Endodermal cell (in vitro differentiated cells): ENCODE results near the gene DCP2. TPM values are rescaled to one million over a fixed set of nuclear protein-coding genes. Genes with fewer than 3 reads are reported as not detected.

Experiments used
- DNase-seq: peaks from one replicate; pipeline ENCODE4 v3.0.0-alpha.2; 2017
- H3K27ac ChIP-seq: 2 replicates; pipeline ENCODE4 v1.5.1; 2013; ENCODE audit warnings: mild to moderate bottlenecking, low read depth, low read length, moderate library complexity
- H3K27me3 ChIP-seq: 2 replicates; pipeline ENCODE4 v1.6.1; 2013; ENCODE audit warnings: mild to moderate bottlenecking, low read length, moderate library complexity; ENCODE audit not compliant: insufficient read depth, control insufficient read depth, poor library complexity, severe bottlenecking
- H3K36me3 ChIP-seq: 2 replicates; pipeline ENCODE4 v1.7.0; 2013; ENCODE audit warnings: mild to moderate bottlenecking, low read length, moderate library complexity; ENCODE audit not compliant: control insufficient read depth, insufficient read depth
- H3K4me1 ChIP-seq: one replicate; pipeline ENCODE4 v1.7.0; 2013; ENCODE audit warnings: low read length; ENCODE audit not compliant: control insufficient read depth, insufficient read depth
- H3K4me3 ChIP-seq: 2 replicates; pipeline ENCODE4 v1.5.1; 2013; ENCODE audit warnings: mild to moderate bottlenecking, low read length, moderate library complexity
- H3K9ac ChIP-seq: 2 replicates; pipeline ENCODE4 v1.6.1; 2013; ENCODE audit warnings: mild to moderate bottlenecking, low read length, moderate library complexity; ENCODE audit not compliant: poor library complexity, severe bottlenecking; ENCODE audit errors: extremely low read depth
- H3K9me3 ChIP-seq: 2 replicates; pipeline ENCODE4 v1.6.1; 2013; ENCODE audit warnings: mild to moderate bottlenecking, low read length, moderate library complexity; ENCODE audit not compliant: control insufficient read depth
- H3K27ac Mint-ChIP-seq: 2 replicates; pipeline ENCODE4 v1.8.0; 2020; ENCODE audit warnings: mixed read lengths
- H3K27me3 Mint-ChIP-seq: 2 replicates; pipeline ENCODE4 v1.8.0; 2021; ENCODE audit warnings: mild to moderate bottlenecking, mixed read lengths; ENCODE audit not compliant: insufficient read depth
- H3K36me3 Mint-ChIP-seq: 2 replicates; pipeline ENCODE4 v1.8.0; 2020; ENCODE audit warnings: low read depth, mixed read lengths
- H3K4me1 Mint-ChIP-seq: 2 replicates; pipeline ENCODE4 v1.8.0; 2020; ENCODE audit warnings: mixed read lengths
- H3K4me3 Mint-ChIP-seq: 2 replicates; pipeline ENCODE4 v1.8.0; 2020; ENCODE audit warnings: mild to moderate bottlenecking, moderate library complexity, mixed read lengths
- H3K9me3 Mint-ChIP-seq: 2 replicates; pipeline ENCODE4 v1.8.0; 2020; ENCODE audit warnings: mild to moderate bottlenecking, mixed read lengths
- CTCF ChIP-seq: fragments of 200-600 bp; sonication (generic); conservative IDR thresholded peaks from 2 replicates; pipeline ENCODE4 v1.5.0; 2021; ENCODE audit warnings: antibody characterized with exemption, mild to moderate bottlenecking
- WGBS, 2 experiments: methylation state at CpG; one replicate each; pipeline versions ENCODE4 v1.1.5 to v1.1.7; 2013; ENCODE audit warnings: missing lambda C conversion rate in 2 of 2, mixed read lengths in 1 of 2; ENCODE audit not compliant: insufficient coverage in 1 of 2, insufficient read length in 1 of 2; 5-methylcytosine and 5-hydroxymethylcytosine counted together
- total RNA-seq, 2 donors: library from RNA; stranded (reverse); fragmentation: NEBNext Ultra II Directional in 1 of 2; extraction: Animal tissue kit (Norgen Biotek cat#: 25700) in 1 of 2; gene quantifications; 2 replicates in 1 of 2; 3 replicates in 1 of 2; pipeline ENCODE4 v1.2.1, GENCODE V29; 2021

Gene DCP2
- total RNA-seq, 2 donors from 2014 or later: 152 to 154 TPM

DNA sequence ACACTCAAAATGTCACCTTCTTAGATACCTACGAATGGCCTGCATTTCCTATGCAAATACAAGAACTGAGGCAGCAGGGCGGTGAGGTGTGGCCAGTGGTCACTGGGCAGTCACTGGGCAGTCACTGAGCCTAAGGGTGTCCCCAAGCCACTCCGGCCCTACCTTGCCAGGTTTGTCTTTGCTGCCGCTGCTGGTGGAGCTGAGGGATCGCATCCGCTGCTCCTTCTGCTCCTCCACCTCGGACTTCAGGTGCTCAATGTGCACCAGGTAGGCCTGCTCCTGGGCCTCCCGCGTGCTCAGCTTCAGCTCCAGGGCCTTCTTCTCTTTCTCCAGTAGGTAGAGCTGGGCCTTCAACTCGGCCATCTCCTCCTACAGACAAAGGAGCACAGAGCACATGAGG is 72.3 kb downstream of the DCP2 start:
- peaks cover 96% of the 10 kb centered on the region for H3K36me3 ChIP-seq
- no peaks in the 10 kb centered on the region for H3K9me3 ChIP-seq
- Mint-ChIP-seq H3K36me3 (peaks cover 87% of the 10 kb centered on the region), H3K9me3 (no peaks in the 10 kb centered on the region), H3K4me3 (no peak overlapping the region), H3K27me3 (no peaks in the 10 kb centered on the region), H3K4me1 (no peaks in the 10 kb centered on the region), H3K27ac (peak overlapping the region; percentile 39)
- peak; percentile 70 for DNase-seq
- TF ChIP-seq CTCF: peak; percentile 36
- H3K4me3 ChIP-seq: no peak overlapping the region
- no peak overlapping the region for H3K9ac ChIP-seq
- no peaks in the 10 kb centered on the region for H3K4me1 ChIP-seq
- H3K27ac ChIP-seq: no peak overlapping the region
- WGBS, 2 experiments: 93 to 97% methylated on average over 6 to 10 of the region's 10 CpGs
- no peaks in the 10 kb centered on the region for H3K27me3 ChIP-seq

- no peaks in the 10 kb centered on the region for H3K4me1 Mint-ChIP-seq
- TF ChIP-seq CTCF: no peak
- Histone ChIP-seq H3K9ac (no peak overlapping the region), H3K4me3 (no peak overlapping the region), H3K36me3 (peaks cover 100% of the 10 kb centered on the region), H3K27me3 (no peaks in the 10 kb centered on the region), H3K9me3 (no peaks in the 10 kb centered on the region), H3K4me1 (no peaks in the 10 kb centered on the region), H3K27ac (no peak overlapping the region)
- 83 to 93% methylated on average over 3 to 9 of the region's 9 CpGs for WGBS, 2 experiments
- DNase-seq: no peak
- H3K4me3 Mint-ChIP-seq: no peak overlapping the region
- peaks cover 87% of the 10 kb centered on the region for H3K36me3 Mint-ChIP-seq
- no peaks in the 10 kb centered on the region for H3K9me3 Mint-ChIP-seq
- peak overlapping the region; percentile 26 for H3K27ac Mint-ChIP-seq
- no peaks in the 10 kb centered on the region for H3K27me3 Mint-ChIP-seq
These were observed 74.3 kb downstream of the DCP2 start for GRCh38 chr5:113050721-113051382.

GRCh38 chr5:113052041-113052795 is 75.6 kb downstream of the DCP2 start:
- WGBS, 2 experiments: 95 to 98% methylated on average over 8 to 10 of the region's 10 CpGs
- DNase-seq: no peak

More at GRCh38 chr5:113052041-113052795, 75.6 kb downstream of the DCP2 start:
- Mint-ChIP-seq H3K27ac (peak overlapping the region; percentile 58), H3K36me3 (peaks cover 89% of the 10 kb centered on the region), H3K9me3 (no peaks in the 10 kb centered on the region), H3K4me1 (no peaks in the 10 kb centered on the region), H3K4me3 (no peak overlapping the region), H3K27me3 (no peaks in the 10 kb centered on the region)
- Histone ChIP-seq H3K9ac (no peak overlapping the region), H3K27me3 (no peaks in the 10 kb centered on the region), H3K4me1 (no peaks in the 10 kb centered on the region), H3K36me3 (peaks cover 100% of the 10 kb centered on the region), H3K4me3 (no peak overlapping the region), H3K9me3 (no peaks in the 10 kb centered on the region), H3K27ac (no peak overlapping the region)
- TF ChIP-seq CTCF: no peak
